ENCODE data around the gene TCF4.

Gene TCF4

GRCh38 chr18:55365342-55365741, 222.7 kb downstream of the TCF4 start:
- Mint-ChIP-seq H3K4me3 (no peak overlapping the region), H3K36me3 (ENCODE audit: low read depth) (no peaks in the 10 kb centered on the region), H3K27me3 (peaks cover 3% of the 10 kb centered on the region), H3K27ac (no peak overlapping the region), H3K9me3 (no peaks in the 10 kb centered on the region), H3K4me1 (ENCODE audit: low read depth) (no peaks in the 10 kb centered on the region)
- DNase-seq = no peak

GRCh38 chr18:55362303-55362702, 225.7 kb downstream of the TCF4 start:
- H3K27ac Mint-ChIP-seq = no peak overlapping the region
- no peak for DNase-seq
- peaks cover 3% of the 10 kb centered on the region for H3K27me3 Mint-ChIP-seq
- H3K4me1 Mint-ChIP-seq (ENCODE audit: low read depth) = no peaks in the 10 kb centered on the region
- H3K4me3 Mint-ChIP-seq = no peak overlapping the region
- H3K36me3 Mint-ChIP-seq (ENCODE audit: low read depth) = no peaks in the 10 kb centered on the region
- H3K9me3 Mint-ChIP-seq = no peaks in the 10 kb centered on the region

- Mint-ChIP-seq H3K4me1 (ENCODE audit: low read depth) (no peaks in the 10 kb centered on the region), H3K27me3 (peaks cover 3% of the 10 kb centered on the region), H3K27ac (no peak overlapping the region), H3K36me3 (ENCODE audit: low read depth) (no peaks in the 10 kb centered on the region), H3K9me3 (no peaks in the 10 kb centered on the region), H3K4me3 (no peak overlapping the region)
- DNase-seq = no peak
Observed at GRCh38 chr18:55361492-55362250, 226.3 kb downstream of the TCF4 start.

GRCh38 chr18:55360061-55360460, 227.9 kb downstream of the TCF4 start:
- Mint-ChIP-seq H3K4me1 (ENCODE audit: low read depth) (no peaks in the 10 kb centered on the region), H3K36me3 (ENCODE audit: low read depth) (no peaks in the 10 kb centered on the region), H3K9me3 (no peaks in the 10 kb centered on the region), H3K27me3 (peaks cover 6% of the 10 kb centered on the region), H3K4me3 (no peak overlapping the region), H3K27ac (no peak overlapping the region)
- no peak for DNase-seq

- H3K27me3 Mint-ChIP-seq = peaks cover 18% of the 10 kb centered on the region
- H3K4me1 Mint-ChIP-seq (ENCODE audit: low read depth) = no peaks in the 10 kb centered on the region
- H3K36me3 Mint-ChIP-seq (ENCODE audit: low read depth) = no peaks in the 10 kb centered on the region
- H3K4me3 Mint-ChIP-seq = no peak overlapping the region
- no peak for DNase-seq
- no peaks in the 10 kb centered on the region for H3K9me3 Mint-ChIP-seq
- H3K27ac Mint-ChIP-seq = no peak overlapping the region
Observed at GRCh38 chr18:55356815-55357214, 231.2 kb downstream of the TCF4 start.

- H3K9me3 Mint-ChIP-seq = no peaks in the 10 kb centered on the region
- no peak for DNase-seq
- H3K27me3 Mint-ChIP-seq = peaks cover 15% of the 10 kb centered on the region
- H3K27ac Mint-ChIP-seq = no peak overlapping the region
- no peaks in the 10 kb centered on the region for H3K4me1 Mint-ChIP-seq (ENCODE audit: low read depth)
- H3K36me3 Mint-ChIP-seq (ENCODE audit: low read depth) = no peaks in the 10 kb centered on the region
- no peak overlapping the region for H3K4me3 Mint-ChIP-seq
Observed at GRCh38 chr18:55355223-55355622, 232.8 kb downstream of the TCF4 start.

- no peak overlapping the region for H3K27ac Mint-ChIP-seq
- H3K9me3 Mint-ChIP-seq = no peaks in the 10 kb centered on the region
- no peaks in the 10 kb centered on the region for H3K4me1 Mint-ChIP-seq (ENCODE audit: low read depth)
- H3K36me3 Mint-ChIP-seq (ENCODE audit: low read depth) = no peaks in the 10 kb centered on the region
- H3K27me3 Mint-ChIP-seq = peaks cover 15% of the 10 kb centered on the region
- no peak for DNase-seq
- H3K4me3 Mint-ChIP-seq = no peak overlapping the region
Observed at GRCh38 chr18:55354795-55355194, 233.2 kb downstream of the TCF4 start.

- H3K27ac Mint-ChIP-seq = no peak overlapping the region
- DNase-seq = no peak
- H3K27me3 Mint-ChIP-seq = peaks cover 15% of the 10 kb centered on the region
- H3K9me3 Mint-ChIP-seq = no peaks in the 10 kb centered on the region
- H3K4me1 Mint-ChIP-seq (ENCODE audit: low read depth) = no peaks in the 10 kb centered on the region
- H3K36me3 Mint-ChIP-seq (ENCODE audit: low read depth) = no peaks in the 10 kb centered on the region
- H3K4me3 Mint-ChIP-seq = no peak overlapping the region
Observed at GRCh38 chr18:55353806-55354205, 234.2 kb downstream of the TCF4 start.

GRCh38 chr18:55353391-55353790, 234.6 kb downstream of the TCF4 start:
- no peak for DNase-seq
- H3K9me3 Mint-ChIP-seq = no peaks in the 10 kb centered on the region
- no peaks in the 10 kb centered on the region for H3K36me3 Mint-ChIP-seq (ENCODE audit: low read depth)
- no peak overlapping the region for H3K4me3 Mint-ChIP-seq
- H3K4me1 Mint-ChIP-seq (ENCODE audit: low read depth) = no peaks in the 10 kb centered on the region
- peaks cover 15% of the 10 kb centered on the region for H3K27me3 Mint-ChIP-seq
- H3K27ac Mint-ChIP-seq = no peak overlapping the region

- DNase-seq = no peak
- H3K4me3 Mint-ChIP-seq = no peak overlapping the region
- no peak overlapping the region for H3K27ac Mint-ChIP-seq
- no peaks in the 10 kb centered on the region for H3K36me3 Mint-ChIP-seq (ENCODE audit: low read depth)
- peaks cover 15% of the 10 kb centered on the region for H3K27me3 Mint-ChIP-seq
- H3K4me1 Mint-ChIP-seq (ENCODE audit: low read depth) = no peaks in the 10 kb centered on the region
- no peaks in the 10 kb centered on the region for H3K9me3 Mint-ChIP-seq
Observed at GRCh38 chr18:55351980-55352714, 235.8 kb downstream of the TCF4 start.

- Mint-ChIP-seq H3K4me1 (ENCODE audit: low read depth) (no peaks in the 10 kb centered on the region), H3K27me3 (peaks cover 15% of the 10 kb centered on the region), H3K4me3 (no peak overlapping the region), H3K36me3 (ENCODE audit: low read depth) (no peaks in the 10 kb centered on the region), H3K27ac (no peak overlapping the region), H3K9me3 (no peaks in the 10 kb centered on the region)
- DNase-seq = no peak
Observed at GRCh38 chr18:55351241-55351691, 236.7 kb downstream of the TCF4 start.

GRCh38 chr18:55349685-55350084, 238.3 kb downstream of the TCF4 start:
- Mint-ChIP-seq H3K4me1 (ENCODE audit: low read depth) (no peaks in the 10 kb centered on the region), H3K27ac (no peak overlapping the region), H3K4me3 (no peak overlapping the region), H3K9me3 (no peaks in the 10 kb centered on the region), H3K27me3 (peaks cover 11% of the 10 kb centered on the region), H3K36me3 (ENCODE audit: low read depth) (no peaks in the 10 kb centered on the region)
- no peak for DNase-seq

GRCh38 chr18:55346961-55347740, 240.8 kb downstream of the TCF4 start:
- H3K4me1 Mint-ChIP-seq (ENCODE audit: low read depth) = no peaks in the 10 kb centered on the region

GRCh38 chr18:55346387-55346786, 241.6 kb downstream of the TCF4 start:
- H3K27ac Mint-ChIP-seq = no peak overlapping the region
- DNase-seq = no peak
- H3K4me3 Mint-ChIP-seq = no peak overlapping the region
- H3K9me3 Mint-ChIP-seq = no peaks in the 10 kb centered on the region
- no peaks in the 10 kb centered on the region for H3K36me3 Mint-ChIP-seq (ENCODE audit: low read depth)
- H3K4me1 Mint-ChIP-seq (ENCODE audit: low read depth) = no peaks in the 10 kb centered on the region
- no peaks in the 10 kb centered on the region for H3K27me3 Mint-ChIP-seq

More at GRCh38 chr18:55346961-55347740, 240.8 kb downstream of the TCF4 start:
- Mint-ChIP-seq H3K27ac (no peak overlapping the region), H3K4me3 (no peak overlapping the region), H3K9me3 (no peaks in the 10 kb centered on the region), H3K27me3 (no peaks in the 10 kb centered on the region), H3K36me3 (ENCODE audit: low read depth) (no peaks in the 10 kb centered on the region)
- DNase-seq = no peak
